Mesenchymal stem cell (in vitro differentiated cells and primary cell): ENCODE measurements around the gene AOPEP.

Experiments used
- DNase-seq: peaks from one replicate; pipeline ENCODE4 v3.0.0-alpha.2; 2013
- H2AFZ ChIP-seq: one replicate; pipeline ENCODE4 v1.6.1; 2013; ENCODE audit warnings: low read depth, mild to moderate bottlenecking, control low read depth, inconsistent platforms, low read length, moderate library complexity
- H2AK5ac ChIP-seq: 2 replicates; pipeline ENCODE4 v1.6.1; 2013; ENCODE audit warnings: low read length, moderate library complexity, mild to moderate bottlenecking, inconsistent platforms; ENCODE audit not compliant: severe bottlenecking
- H2BK120ac ChIP-seq: one replicate; pipeline ENCODE4 v1.6.1; 2013; ENCODE audit warnings: low read depth, mild to moderate bottlenecking, inconsistent platforms, low read length, moderate library complexity
- H2BK12ac ChIP-seq, 2 experiments: one replicate each; pipeline ENCODE4 v1.6.1; 2013; ENCODE audit warnings: inconsistent platforms in 2 of 2, low read length in 2 of 2, mild to moderate bottlenecking in 2 of 2, moderate library complexity in 2 of 2, control low read depth in 1 of 2
- H2BK15ac ChIP-seq: one replicate; pipeline ENCODE4 v1.6.1; 2013; ENCODE audit warnings: mild to moderate bottlenecking, low read depth, inconsistent platforms; ENCODE audit not compliant: poor library complexity, severe bottlenecking
- H2BK5ac ChIP-seq: 2 replicates; pipeline ENCODE4 v1.6.1; 2013; ENCODE audit warnings: low read depth, mild to moderate bottlenecking, low read length, control low read depth, inconsistent platforms; ENCODE audit not compliant: poor library complexity, severe bottlenecking
- H3K14ac ChIP-seq, 2 experiments: one replicate each; pipeline ENCODE4 v1.6.1; 2013; ENCODE audit warnings: inconsistent platforms in 2 of 2, low read length in 2 of 2, control low read depth in 1 of 2, mild to moderate bottlenecking in 1 of 2, moderate library complexity in 1 of 2
- H3K18ac ChIP-seq, 2 experiments: one replicate each; pipeline ENCODE4 v1.6.1; 2013; ENCODE audit warnings: inconsistent platforms in 2 of 2, low read length in 2 of 2, control low read depth in 1 of 2, low read depth in 1 of 2, mild to moderate bottlenecking in 1 of 2
- H3K23ac ChIP-seq, 2 experiments: one replicate each; pipeline ENCODE4 v1.6.1; 2013; ENCODE audit warnings: inconsistent platforms in 2 of 2, low read length in 2 of 2, mild to moderate bottlenecking in 2 of 2, moderate library complexity in 2 of 2, control low read depth in 1 of 2
- H3K27ac ChIP-seq: 2 replicates; pipeline ENCODE4 v1.5.1; 2013; ENCODE audit warnings: mild to moderate bottlenecking, moderate library complexity, low read length, control low read depth, inconsistent platforms; ENCODE audit not compliant: poor library complexity, severe bottlenecking
- H3K27me3 ChIP-seq, 2 experiments: 2 replicates each; pipeline versions ENCODE4 v1.6.1 to v1.7.0; 2013; ENCODE audit warnings: low read length in 2 of 2, mild to moderate bottlenecking in 2 of 2, moderate library complexity in 2 of 2, control low read depth in 1 of 2, inconsistent platforms in 1 of 2; ENCODE audit not compliant: control insufficient read depth in 1 of 2, insufficient read depth in 1 of 2
- H3K36me3 ChIP-seq, 2 experiments: 2 replicates each; pipeline versions ENCODE4 v1.6.1 to v1.7.0; 2013; ENCODE audit warnings: low read length in 2 of 2, control low read depth in 1 of 2, inconsistent platforms in 1 of 2, low read depth in 1 of 2, mild to moderate bottlenecking in 1 of 2; ENCODE audit not compliant: insufficient read depth in 2 of 2, control insufficient read depth in 1 of 2
- H3K4ac ChIP-seq, 2 experiments: one replicate each; pipeline ENCODE4 v1.6.1; 2013; ENCODE audit warnings: inconsistent platforms in 2 of 2, low read length in 2 of 2, mild to moderate bottlenecking in 2 of 2, moderate library complexity in 2 of 2, control low read depth in 1 of 2, low read depth in 1 of 2
- H3K4me1 ChIP-seq: 2 replicates; pipeline ENCODE4 v1.6.1; 2013; ENCODE audit warnings: low read depth, low read length, control low read depth; ENCODE audit not compliant: control insufficient read depth, insufficient read depth
- H3K4me2 ChIP-seq: 2 replicates; pipeline ENCODE4 v1.6.1; 2013; ENCODE audit warnings: low read length, mild to moderate bottlenecking, inconsistent platforms; ENCODE audit not compliant: poor library complexity, severe bottlenecking
- H3K4me3 ChIP-seq, 2 experiments: 2 replicates each; pipeline versions ENCODE4 v1.5.1 to v1.7.0; 2013; ENCODE audit warnings: low read length in 2 of 2, mild to moderate bottlenecking in 2 of 2, control low read depth in 1 of 2, low read depth in 1 of 2; ENCODE audit not compliant: insufficient read depth in 1 of 2
- H3K79me1 ChIP-seq: replicated peaks from 2 replicates; pipeline ENCODE4 v1.6.1; 2013; ENCODE audit warnings: mild to moderate bottlenecking, control low read depth, low read length, inconsistent platforms; ENCODE audit not compliant: poor library complexity, severe bottlenecking
- H3K9ac ChIP-seq: 2 replicates; pipeline ENCODE4 v1.7.0; 2013; ENCODE audit warnings: mild to moderate bottlenecking, low read length, moderate library complexity
- H3K9me3 ChIP-seq: 2 replicates; pipeline ENCODE4 v1.7.0; 2013; ENCODE audit warnings: mild to moderate bottlenecking, low read length; ENCODE audit not compliant: control insufficient read depth
- H4K8ac ChIP-seq: one replicate; pipeline ENCODE4 v1.6.1; 2013; ENCODE audit warnings: inconsistent platforms, mild to moderate bottlenecking, low read length, moderate library complexity
- H4K91ac ChIP-seq: one replicate; pipeline ENCODE4 v1.6.1; 2013; ENCODE audit warnings: mild to moderate bottlenecking, low read length, inconsistent platforms
- WGBS: methylation state at CpG from one replicate; pipeline ENCODE4 v1.1.7; 2013; ENCODE audit warnings: mixed read lengths; 5-methylcytosine and 5-hydroxymethylcytosine counted together

The AOPEP gene

DNA sequence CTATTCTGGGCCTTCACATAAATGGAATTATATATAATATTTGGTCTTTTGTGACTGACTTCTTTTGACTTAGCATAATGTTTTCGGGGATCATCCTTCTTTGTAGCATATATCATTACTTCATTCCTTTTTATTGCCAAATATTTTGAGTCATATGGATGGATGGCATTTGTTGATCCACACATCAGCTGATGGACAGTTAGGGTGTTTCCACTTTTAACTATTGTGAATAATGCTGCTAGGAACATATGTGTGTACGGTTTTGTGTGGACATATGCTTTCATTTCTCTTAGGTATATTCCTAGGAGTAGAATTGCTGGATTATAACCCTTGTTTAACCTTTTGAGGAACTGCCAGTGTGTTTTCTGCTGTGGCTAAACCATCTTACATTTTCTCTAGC, 341.4 kb downstream of the AOPEP start:
- Histone ChIP-seq H2AFZ (no peak overlapping the region), H3K4me1 (peaks cover 14% of the 10 kb centered on the region), H3K18ac (no peak overlapping the region), H2AK5ac (no peak overlapping the region), H3K27me3 (no peaks in the 10 kb centered on the region), H4K8ac (no peak overlapping the region), H3K4me2 (no peak overlapping the region), H2BK12ac (no peak overlapping the region), H2BK120ac (no peak overlapping the region), H3K36me3 (peaks cover 52 to 58% of the 10 kb centered on the region in 2 experiments), H2BK5ac (no peak overlapping the region), H3K27ac (no peak overlapping the region), H3K4ac (no peak overlapping the region), H3K9ac (no peak overlapping the region), H3K23ac (no peak overlapping the region), H3K79me1 (peaks cover 7% of the 10 kb centered on the region), H2BK15ac (no peak overlapping the region), H4K91ac (no peak overlapping the region), H3K9me3 (no peaks in the 10 kb centered on the region), H3K14ac (no peak overlapping the region), H3K4me3 (no peak overlapping the region)
- WGBS: no CpG with 5 or more reads among the region's 2 CpGs
- DNase-seq: no peak

DNA sequence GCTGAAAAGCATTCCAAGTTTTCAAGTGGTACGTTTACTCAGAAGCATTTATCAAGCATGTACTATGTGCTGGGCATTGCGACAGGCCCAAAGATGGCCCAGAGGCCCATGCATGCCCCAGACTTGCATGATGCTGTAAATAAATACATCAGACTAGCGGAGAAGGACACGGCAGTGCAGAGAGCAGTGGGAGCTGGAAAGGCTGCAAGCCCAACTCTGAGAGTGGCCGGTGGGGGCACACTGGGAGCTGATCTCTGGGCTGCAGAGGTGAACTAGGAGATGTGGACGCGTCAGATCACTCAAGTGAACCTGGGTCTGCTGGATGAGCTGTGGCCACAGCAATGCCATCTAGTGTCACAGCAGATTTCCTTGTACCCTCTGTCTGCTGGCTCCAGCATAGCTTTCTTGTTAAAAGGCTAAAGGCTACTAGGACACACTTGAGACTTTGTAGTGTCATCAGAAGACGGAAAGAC, 344.1 kb downstream of the AOPEP start:
- 68% methylated on average over 8 of the region's 8 CpGs for WGBS

DNA sequence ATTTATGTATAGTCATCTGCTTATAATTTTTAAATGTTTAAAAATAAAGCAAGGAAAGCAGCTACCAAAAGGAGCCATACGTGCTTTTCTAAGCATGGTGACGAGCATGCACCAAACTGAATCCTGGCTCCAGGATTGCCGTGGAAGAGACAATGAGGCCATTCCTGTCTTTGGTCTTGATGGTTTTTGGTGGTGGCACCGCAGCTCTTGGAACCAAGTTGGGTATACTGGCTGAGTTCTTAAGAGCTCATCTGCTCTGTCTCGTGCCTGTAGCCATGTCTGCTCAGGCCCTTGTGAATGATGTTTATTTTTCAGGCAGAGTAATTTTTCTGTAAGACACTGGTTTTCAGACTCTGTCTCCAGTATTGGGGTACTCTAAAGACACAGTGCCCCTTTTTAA, 345.0 kb downstream of the AOPEP start:
- H3K79me1 ChIP-seq: peaks cover 11% of the 10 kb centered on the region
- H2BK5ac ChIP-seq: no peak overlapping the region
- H2AK5ac ChIP-seq: no peak overlapping the region
- H3K36me3 ChIP-seq: peaks cover 49 to 56% of the 10 kb centered on the region in 2 experiments
- no peak overlapping the region for H2BK15ac ChIP-seq
- no peak overlapping the region for H4K8ac ChIP-seq
- no peak overlapping the region for H3K9ac ChIP-seq
- H2BK120ac ChIP-seq: no peak overlapping the region
- H3K14ac ChIP-seq: no peak overlapping the region
- H3K18ac ChIP-seq: no peak overlapping the region
- H3K27me3 ChIP-seq: no peaks in the 10 kb centered on the region
- no peak overlapping the region for H2AFZ ChIP-seq
- no peak for DNase-seq
- H3K27ac ChIP-seq: no peak overlapping the region
- H4K91ac ChIP-seq: no peak overlapping the region
- H3K4me1 ChIP-seq: peaks cover 17% of the 10 kb centered on the region
- H3K4ac ChIP-seq: no peak overlapping the region
- H3K23ac ChIP-seq: no peak overlapping the region
- H3K4me2 ChIP-seq: no peak overlapping the region
- WGBS: 99% methylated on average over 5 of the region's 5 CpGs
- no peaks in the 10 kb centered on the region for H3K9me3 ChIP-seq
- H3K4me3 ChIP-seq: no peak overlapping the region
- no peak overlapping the region for H2BK12ac ChIP-seq

More for the DNA sequence above, 344.1 kb downstream of the AOPEP start:
- no peak overlapping the region for H3K18ac ChIP-seq
- H4K91ac ChIP-seq: no peak overlapping the region
- peak overlapping the region in 1 of 2 experiments; percentile 11 for H3K23ac ChIP-seq
- H3K27me3 ChIP-seq: no peaks in the 10 kb centered on the region
- H2AK5ac ChIP-seq: no peak overlapping the region
- no peak overlapping the region for H3K4me2 ChIP-seq
- no peak overlapping the region for H4K8ac ChIP-seq
- peaks cover 6% of the 10 kb centered on the region for H3K79me1 ChIP-seq
- no peak overlapping the region for H2AFZ ChIP-seq
- peak; percentile 67 for DNase-seq
- peaks cover 17% of the 10 kb centered on the region for H3K4me1 ChIP-seq
- H3K9ac ChIP-seq: no peak overlapping the region
- H2BK120ac ChIP-seq: no peak overlapping the region
- H3K4me3 ChIP-seq: no peak overlapping the region
- no peak overlapping the region for H2BK12ac ChIP-seq
- no peak overlapping the region for H2BK15ac ChIP-seq
- H3K9me3 ChIP-seq: no peaks in the 10 kb centered on the region
- H2BK5ac ChIP-seq: no peak overlapping the region
- H3K27ac ChIP-seq: no peak overlapping the region
- peaks cover 50 to 52% of the 10 kb centered on the region in 2 experiments for H3K36me3 ChIP-seq
- H3K4ac ChIP-seq: no peak overlapping the region
- no peak overlapping the region for H3K14ac ChIP-seq

DNA sequence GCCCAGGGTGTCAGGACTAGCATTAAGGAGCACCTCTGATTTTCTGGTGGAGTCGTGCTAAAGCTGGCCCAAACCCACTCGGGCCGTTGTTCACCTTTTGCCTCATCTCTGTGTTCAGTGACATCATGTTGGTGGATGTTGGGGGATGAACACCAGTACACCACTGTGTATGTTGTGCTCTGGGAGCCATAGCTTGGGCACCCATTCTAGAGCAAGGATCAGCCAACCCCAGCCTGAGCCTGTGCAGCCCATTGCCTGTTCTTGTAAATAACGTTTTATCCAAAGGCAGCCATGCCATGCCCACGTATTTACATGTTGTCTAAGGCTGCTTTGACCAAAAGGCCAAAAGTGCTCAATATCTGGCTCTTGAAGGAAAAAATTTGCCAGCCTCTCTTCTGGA, 345.4 kb downstream of the AOPEP start:
- no peak for DNase-seq
- Histone ChIP-seq H3K9me3 (no peaks in the 10 kb centered on the region), H3K9ac (no peak overlapping the region), H2BK12ac (no peak overlapping the region), H3K36me3 (peaks cover 44 to 57% of the 10 kb centered on the region in 2 experiments), H3K27me3 (no peaks in the 10 kb centered on the region), H2AFZ (no peak overlapping the region), H2BK120ac (no peak overlapping the region), H4K91ac (no peak overlapping the region), H3K4me1 (peaks cover 18% of the 10 kb centered on the region), H3K79me1 (peaks cover 12% of the 10 kb centered on the region), H3K4me3 (no peak overlapping the region), H3K4ac (no peak overlapping the region), H3K14ac (no peak overlapping the region), H2AK5ac (no peak overlapping the region), H2BK15ac (no peak overlapping the region), H2BK5ac (no peak overlapping the region), H3K23ac (no peak overlapping the region), H3K4me2 (no peak overlapping the region), H4K8ac (no peak overlapping the region), H3K18ac (no peak overlapping the region), H3K27ac (no peak overlapping the region)
- WGBS: 96% methylated on average over 5 of the region's 5 CpGs
